ENCODE data around the gene PIK3CG.

The PIK3CG gene

GRCh38 chr7:106869954-106870353 lies 4.9 kb downstream of the PIK3CG start:
- Mint-ChIP-seq H3K4me1 (peaks cover 81% of the 10 kb centered on the region), H3K27ac (peak overlapping the region; percentile 10), H3K36me3 (peaks cover 40% of the 10 kb centered on the region), H3K9me3 (no peaks in the 10 kb centered on the region), H3K27me3 (no peaks in the 10 kb centered on the region), H3K4me3 (peak overlapping the region; percentile 56)

- Mint-ChIP-seq H3K4me1 (peaks cover 81% of the 10 kb centered on the region), H3K9me3 (no peaks in the 10 kb centered on the region), H3K4me3 (peak overlapping the region; percentile 56), H3K36me3 (peaks cover 44% of the 10 kb centered on the region), H3K27ac (peak overlapping the region; percentile 10), H3K27me3 (no peaks in the 10 kb centered on the region)
These were observed 5.4 kb downstream of the PIK3CG start for GRCh38 chr7:106870528-106870927.

GRCh38 chr7:106870983-106871410 lies 5.9 kb downstream of the PIK3CG start:
- H3K36me3 Mint-ChIP-seq = peaks cover 45% of the 10 kb centered on the region
- peaks cover 82% of the 10 kb centered on the region for H3K4me1 Mint-ChIP-seq
- peak overlapping the region; percentile 65 for H3K4me3 Mint-ChIP-seq
- no peaks in the 10 kb centered on the region for H3K9me3 Mint-ChIP-seq
- peak overlapping the region; percentile 68 for H3K27ac Mint-ChIP-seq
- H3K27me3 Mint-ChIP-seq = no peaks in the 10 kb centered on the region

- H3K36me3 Mint-ChIP-seq = peaks cover 49% of the 10 kb centered on the region
- H3K4me3 Mint-ChIP-seq = peak overlapping the region; percentile 65
- no peaks in the 10 kb centered on the region for H3K27me3 Mint-ChIP-seq
These were observed 6.9 kb downstream of the PIK3CG start for GRCh38 chr7:106871793-106872571.

GRCh38 chr7:106872763-106873162 lies 7.7 kb downstream of the PIK3CG start:
- Mint-ChIP-seq H3K27me3 (no peaks in the 10 kb centered on the region), H3K4me1 (peaks cover 76% of the 10 kb centered on the region), H3K9me3 (no peaks in the 10 kb centered on the region), H3K36me3 (peaks cover 50% of the 10 kb centered on the region), H3K4me3 (no peak overlapping the region), H3K27ac (no peak overlapping the region)

More at GRCh38 chr7:106871793-106872571, 6.9 kb downstream of the PIK3CG start:
- H3K27ac Mint-ChIP-seq = peak overlapping the region; percentile 46
- H3K9me3 Mint-ChIP-seq = no peaks in the 10 kb centered on the region
- H3K4me1 Mint-ChIP-seq = peaks cover 73% of the 10 kb centered on the region

- Mint-ChIP-seq H3K36me3 (peaks cover 49% of the 10 kb centered on the region), H3K9me3 (no peaks in the 10 kb centered on the region), H3K4me3 (no peak overlapping the region), H3K27ac (no peak overlapping the region), H3K4me1 (peaks cover 79% of the 10 kb centered on the region), H3K27me3 (no peaks in the 10 kb centered on the region)
These were observed 9.0 kb downstream of the PIK3CG start for GRCh38 chr7:106874076-106874475.

GRCh38 chr7:106875508-106875907 lies 10.4 kb downstream of the PIK3CG start:
- Mint-ChIP-seq H3K4me3 (no peak overlapping the region), H3K9me3 (no peaks in the 10 kb centered on the region), H3K27ac (no peak overlapping the region), H3K36me3 (peaks cover 54% of the 10 kb centered on the region), H3K4me1 (peaks cover 75% of the 10 kb centered on the region), H3K27me3 (no peaks in the 10 kb centered on the region)

- H3K27me3 Mint-ChIP-seq = no peaks in the 10 kb centered on the region
- peaks cover 58% of the 10 kb centered on the region for H3K36me3 Mint-ChIP-seq
- H3K9me3 Mint-ChIP-seq = no peaks in the 10 kb centered on the region
- H3K4me3 Mint-ChIP-seq = peak overlapping the region; percentile 40
- peaks cover 57% of the 10 kb centered on the region for H3K4me1 Mint-ChIP-seq
- H3K27ac Mint-ChIP-seq = peak overlapping the region; percentile 86
These were observed 13.8 kb downstream of the PIK3CG start for GRCh38 chr7:106878748-106879439.

- peaks cover 54% of the 10 kb centered on the region for H3K4me1 Mint-ChIP-seq
- H3K27me3 Mint-ChIP-seq = no peaks in the 10 kb centered on the region
- peaks cover 51% of the 10 kb centered on the region for H3K36me3 Mint-ChIP-seq
- peak overlapping the region; percentile 18 for H3K27ac Mint-ChIP-seq
- no peak overlapping the region for H3K4me3 Mint-ChIP-seq
- H3K9me3 Mint-ChIP-seq = no peaks in the 10 kb centered on the region
These were observed 16.9 kb downstream of the PIK3CG start for GRCh38 chr7:106881984-106882383.

GRCh38 chr7:106883456-106884026 lies 18.5 kb downstream of the PIK3CG start:
- Mint-ChIP-seq H3K4me1 (peaks cover 39% of the 10 kb centered on the region), H3K36me3 (peaks cover 55% of the 10 kb centered on the region), H3K9me3 (no peaks in the 10 kb centered on the region), H3K27me3 (no peaks in the 10 kb centered on the region), H3K4me3 (no peak overlapping the region), H3K27ac (no peak overlapping the region)

- H3K4me1 Mint-ChIP-seq = peaks cover 24% of the 10 kb centered on the region
- H3K27ac Mint-ChIP-seq = no peak overlapping the region
- no peak overlapping the region for H3K4me3 Mint-ChIP-seq
- peaks cover 49% of the 10 kb centered on the region for H3K36me3 Mint-ChIP-seq
- H3K9me3 Mint-ChIP-seq = no peaks in the 10 kb centered on the region
- H3K27me3 Mint-ChIP-seq = no peaks in the 10 kb centered on the region
These were observed 20.6 kb downstream of the PIK3CG start for GRCh38 chr7:106885652-106886051.

- Mint-ChIP-seq H3K36me3 (peaks cover 53% of the 10 kb centered on the region), H3K27me3 (no peaks in the 10 kb centered on the region), H3K4me3 (no peak overlapping the region), H3K4me1 (peaks cover 27% of the 10 kb centered on the region), H3K9me3 (no peaks in the 10 kb centered on the region), H3K27ac (no peak overlapping the region)
These were observed 22.3 kb downstream of the PIK3CG start for GRCh38 chr7:106887421-106887820.

- no peak overlapping the region for H3K4me3 Mint-ChIP-seq
- peak overlapping the region; percentile 57 for H3K27ac Mint-ChIP-seq
- peaks cover 48% of the 10 kb centered on the region for H3K36me3 Mint-ChIP-seq
- no peaks in the 10 kb centered on the region for H3K27me3 Mint-ChIP-seq
- peaks cover 23% of the 10 kb centered on the region for H3K4me1 Mint-ChIP-seq
- no peaks in the 10 kb centered on the region for H3K9me3 Mint-ChIP-seq
These were observed 23.1 kb downstream of the PIK3CG start for GRCh38 chr7:106888204-106888603.

GRCh38 chr7:106890952-106891351 lies 25.9 kb downstream of the PIK3CG start:
- Mint-ChIP-seq H3K4me3 (no peak overlapping the region), H3K27me3 (no peaks in the 10 kb centered on the region), H3K4me1 (peaks cover 10% of the 10 kb centered on the region), H3K9me3 (no peaks in the 10 kb centered on the region), H3K27ac (no peak overlapping the region), H3K36me3 (peaks cover 36% of the 10 kb centered on the region)

GRCh38 chr7:106891548-106892410 lies 26.7 kb downstream of the PIK3CG start:
- no peaks in the 10 kb centered on the region for H3K27me3 Mint-ChIP-seq
- H3K4me3 Mint-ChIP-seq = no peak overlapping the region
- H3K27ac Mint-ChIP-seq = no peak overlapping the region
- H3K4me1 Mint-ChIP-seq = peaks cover 10% of the 10 kb centered on the region
- no peaks in the 10 kb centered on the region for H3K9me3 Mint-ChIP-seq
- peaks cover 40% of the 10 kb centered on the region for H3K36me3 Mint-ChIP-seq

Data from activated naive CD4-positive, alpha-beta T cell treated with anti-CD3 and anti-CD28 coated beads, Interleukin-2, amount 50 U/mL, for 24 hours (primary cell).